PC-3 (cell line): ENCODE results near the gene EHMT1.

Source experiments
- EZH2 ChIP-seq: fragments of 300-600 bp; sonication (generic); IDR thresholded peaks from one replicate; pipeline ENCODE4 v1.6.1; 2017; ENCODE audit warnings: antibody characterized with exemption, mild to moderate bottlenecking, low read length; ENCODE audit not compliant: unreplicated experiment
- EZH2phosphoT487 ChIP-seq: fragments of 300-600 bp; sonication (generic); IDR thresholded peaks from 2 replicates; pipeline ENCODE4 v1.6.1; 2018; ENCODE audit warnings: mild to moderate bottlenecking, antibody characterized with exemption, low read length, borderline replicate concordance
- TF ChIP-seq, protein P1 (sequence below): fragments of 300-600 bp; sonication (generic); conservative IDR thresholded peaks from 2 replicates; pipeline ENCODE4 v1.5.1; 2017; ENCODE audit warnings: antibody characterized with exemption, low read depth, mild to moderate bottlenecking, low read length

DNA sequence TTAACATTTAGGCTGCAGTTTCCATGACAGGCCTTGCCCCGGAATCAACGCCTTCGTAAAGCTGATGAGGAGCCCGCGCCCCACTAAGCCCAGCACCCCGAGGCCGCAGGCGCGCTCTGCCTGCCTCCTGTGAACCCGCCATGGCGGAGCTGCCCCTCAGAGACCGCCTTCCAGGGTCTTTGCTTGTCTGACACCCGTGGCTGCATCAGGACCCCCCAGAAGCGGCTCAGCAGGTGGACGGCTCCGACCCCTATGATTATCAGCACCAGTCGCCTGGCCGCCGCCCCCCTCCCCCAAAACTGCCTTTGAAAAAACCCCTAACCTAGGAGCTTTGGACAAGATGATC is 39.6 kb upstream of the EHMT1 start:
- no peak for TF ChIP-seq EZH2
- TF ChIP-seq, protein P1, sequence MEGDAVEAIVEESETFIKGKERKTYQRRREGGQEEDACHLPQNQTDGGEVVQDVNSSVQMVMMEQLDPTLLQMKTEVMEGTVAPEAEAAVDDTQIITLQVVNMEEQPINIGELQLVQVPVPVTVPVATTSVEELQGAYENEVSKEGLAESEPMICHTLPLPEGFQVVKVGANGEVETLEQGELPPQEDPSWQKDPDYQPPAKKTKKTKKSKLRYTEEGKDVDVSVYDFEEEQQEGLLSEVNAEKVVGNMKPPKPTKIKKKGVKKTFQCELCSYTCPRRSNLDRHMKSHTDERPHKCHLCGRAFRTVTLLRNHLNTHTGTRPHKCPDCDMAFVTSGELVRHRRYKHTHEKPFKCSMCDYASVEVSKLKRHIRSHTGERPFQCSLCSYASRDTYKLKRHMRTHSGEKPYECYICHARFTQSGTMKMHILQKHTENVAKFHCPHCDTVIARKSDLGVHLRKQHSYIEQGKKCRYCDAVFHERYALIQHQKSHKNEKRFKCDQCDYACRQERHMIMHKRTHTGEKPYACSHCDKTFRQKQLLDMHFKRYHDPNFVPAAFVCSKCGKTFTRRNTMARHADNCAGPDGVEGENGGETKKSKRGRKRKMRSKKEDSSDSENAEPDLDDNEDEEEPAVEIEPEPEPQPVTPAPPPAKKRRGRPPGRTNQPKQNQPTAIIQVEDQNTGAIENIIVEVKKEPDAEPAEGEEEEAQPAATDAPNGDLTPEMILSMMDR: no peak
- TF ChIP-seq EZH2phosphoT487: no peak
